ENCODE data around the gene KRCC1.
A peak's percentile ranks its signal among the peaks of the same experiment; 100 is the strongest.

Gene KRCC1

GRCh38 chr2:88067598-88067997 is 12.0 kb upstream of the KRCC1 start, which contains the start of gene SMYD1:
Gene SMYD1, plus strand, starts transcription at chr2:88067825. Its CDS starts 40 bp downstream, at chr2:88067865.
- no peak for TF ChIP-seq CTCF (IDR thresholded peaks at IDR 0.05; ENCODE audit: low read depth, low read length)
- DNase-seq (ENCODE audit: extremely low read depth, low read depth), result no peak

DNA sequence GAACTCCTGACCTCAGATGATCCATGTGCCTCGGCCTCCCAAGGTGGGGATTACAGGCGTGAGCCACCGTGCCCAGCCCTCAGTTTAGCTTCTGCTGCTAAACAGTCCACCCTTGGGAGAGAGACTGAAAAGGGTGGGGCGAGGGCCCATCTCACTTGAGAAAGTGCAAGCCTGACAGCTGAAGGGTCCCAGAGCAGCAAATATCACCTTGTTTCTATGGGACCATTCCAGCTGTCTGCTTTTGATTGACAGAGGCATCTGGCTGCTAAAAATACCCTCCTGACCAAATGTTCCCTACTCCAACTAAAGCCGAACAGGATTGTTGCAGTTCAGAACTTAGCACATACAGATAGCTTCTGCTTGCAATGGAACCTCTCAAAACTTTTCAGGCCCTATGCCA is 11.6 kb upstream of the KRCC1 start:
- no peak for TF ChIP-seq CTCF (IDR thresholded peaks at IDR 0.05; ENCODE audit: low read depth, low read length)
- DNase-seq (ENCODE audit: extremely low read depth, low read depth), result no peak

DNA sequence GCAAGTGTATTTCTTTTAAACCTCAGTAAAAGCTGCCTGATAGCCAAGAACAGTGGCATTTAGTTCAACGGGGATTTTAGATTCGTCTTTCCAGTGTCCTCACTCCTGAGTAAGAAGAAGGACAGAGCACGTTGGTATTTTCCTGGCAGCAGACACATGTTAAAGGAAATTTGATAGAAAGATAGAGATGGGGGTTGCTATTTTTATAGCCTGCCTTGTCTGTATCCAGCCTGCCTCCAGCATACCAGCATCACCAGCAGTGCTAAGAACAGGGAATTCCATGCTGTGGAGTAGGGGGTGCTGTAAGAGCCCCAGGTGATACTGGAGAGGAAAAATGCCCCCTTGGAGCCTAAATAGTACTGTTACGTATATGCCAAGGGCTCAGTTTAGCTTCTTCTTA is 11.0 kb upstream of the KRCC1 start:
- no peak for TF ChIP-seq CTCF (IDR thresholded peaks at IDR 0.05; ENCODE audit: low read depth, low read length)
- DNase-seq (ENCODE audit: extremely low read depth, low read depth), result no peak

- DNase-seq (ENCODE audit: extremely low read depth, low read depth), result no peak
- TF ChIP-seq CTCF (IDR thresholded peaks at IDR 0.05; ENCODE audit: low read depth, low read length), result no peak
These were observed 5.7 kb upstream of the KRCC1 start for GRCh38 chr2:88061295-88061694.

DNA sequence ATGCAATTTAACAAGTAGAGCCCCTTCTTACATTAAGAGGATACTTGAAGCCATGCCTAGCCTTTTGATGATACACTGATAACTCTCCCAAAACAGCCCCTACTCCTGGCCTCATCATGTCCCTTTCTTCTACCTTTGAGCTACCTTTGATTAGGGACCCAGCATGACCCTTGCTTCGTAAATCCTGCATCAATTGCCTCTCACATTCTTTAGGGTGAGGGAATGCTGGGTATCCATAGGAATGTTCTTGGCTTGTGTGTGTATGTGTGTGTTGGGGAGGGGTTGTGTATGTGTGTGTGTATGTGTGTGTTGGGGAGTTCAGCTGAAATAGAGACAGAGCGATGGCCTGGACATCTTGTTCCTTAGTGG is 5.3 kb upstream of the KRCC1 start:
- no peak for TF ChIP-seq CTCF (IDR thresholded peaks at IDR 0.05; ENCODE audit: low read depth, low read length)
- no peak for DNase-seq (ENCODE audit: extremely low read depth, low read depth)

DNA sequence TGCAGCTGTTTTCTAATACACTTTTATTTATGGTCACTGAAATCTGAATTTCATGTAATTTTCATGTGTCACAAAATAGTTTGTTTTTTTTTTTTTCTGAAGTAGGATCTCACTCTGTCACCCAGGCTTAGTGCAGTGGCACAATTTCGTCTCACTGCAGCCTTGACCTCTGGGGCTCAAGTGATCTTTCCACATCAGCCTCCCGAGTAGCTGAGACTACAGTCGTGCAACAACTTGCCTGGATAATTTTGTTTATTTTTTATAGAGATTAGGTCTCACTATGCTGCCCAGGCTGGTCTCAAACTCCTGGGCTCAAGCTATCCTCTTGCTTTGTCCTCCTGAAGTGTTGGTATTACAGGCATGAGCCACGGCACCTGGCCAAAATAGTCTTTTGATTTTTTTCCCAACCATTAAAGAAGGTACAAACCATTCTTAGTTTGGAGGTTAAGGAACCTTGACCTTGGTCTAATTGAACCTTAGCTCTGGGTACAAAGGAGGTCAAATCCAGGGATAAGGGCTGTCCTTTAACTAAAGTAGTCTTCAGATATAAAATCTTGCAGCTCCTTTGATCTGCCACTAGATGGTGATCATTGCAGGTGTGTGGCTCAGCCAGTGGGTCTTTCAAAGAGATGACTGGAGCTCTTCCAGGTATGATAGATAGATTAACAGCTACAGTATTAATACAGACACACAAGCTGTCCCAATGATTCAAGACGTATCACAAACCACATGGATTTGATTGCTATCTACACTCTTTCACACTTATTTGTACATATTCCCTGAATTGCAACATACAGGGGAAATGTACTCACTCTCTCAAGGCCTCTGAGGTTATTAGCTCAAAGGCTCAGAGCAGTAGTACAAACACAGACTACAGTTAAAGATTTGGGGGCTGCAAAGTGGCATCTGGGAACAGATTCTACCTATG is 4.7 kb upstream of the KRCC1 start:
- no peak for DNase-seq (ENCODE audit: extremely low read depth, low read depth)
- TF ChIP-seq CTCF (IDR thresholded peaks at IDR 0.05; ENCODE audit: low read depth, low read length), result peak; percentile 81

DNA sequence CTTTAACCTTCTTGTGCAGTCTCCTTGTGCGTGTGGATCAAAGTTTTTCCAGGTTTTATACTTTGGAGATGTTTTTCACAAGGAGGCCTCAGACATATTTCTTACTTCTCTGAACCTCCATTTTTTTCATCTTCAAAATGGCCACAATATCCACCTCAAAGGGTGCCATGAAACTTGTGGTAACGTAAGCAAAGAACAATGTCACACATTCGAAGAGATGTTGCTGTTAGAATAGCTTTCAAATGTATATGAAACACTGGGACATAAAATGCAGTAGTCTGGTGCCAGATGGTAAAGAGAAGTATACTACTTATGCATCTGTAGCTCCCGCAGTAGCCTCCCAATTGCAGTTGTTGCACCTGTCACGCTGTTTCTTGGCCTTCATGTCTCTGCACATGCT is 2.6 kb upstream of the KRCC1 start:
- DNase-seq (ENCODE audit: extremely low read depth, low read depth), result no peak
- no peak for TF ChIP-seq CTCF (IDR thresholded peaks at IDR 0.05; ENCODE audit: low read depth, low read length)

Data from AG09319 (cell line).